Measurements from ENCODE around the gene GNA12.

DNA sequence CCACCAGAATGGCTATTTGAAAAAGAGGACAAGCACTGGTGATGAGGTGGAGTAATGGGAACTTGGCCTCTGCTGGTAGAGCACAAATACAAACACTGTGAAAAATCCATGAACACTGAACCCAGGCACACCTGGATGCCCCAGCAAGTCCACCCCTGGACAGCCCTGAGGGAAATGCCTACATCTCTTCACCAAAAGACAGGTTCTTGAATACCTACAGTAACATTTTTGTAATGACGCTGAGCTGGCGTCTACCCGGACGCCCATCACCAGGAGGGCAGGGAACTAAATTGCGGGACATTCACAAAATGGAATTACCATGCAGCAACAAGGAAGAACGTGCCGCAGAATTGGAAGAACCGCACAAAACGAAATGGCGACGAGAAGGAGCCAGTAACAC is 70.5 kb downstream of the GNA12 start:
- TF ChIP-seq EZH2 (IDR thresholded peaks at IDR 0.05; ENCODE audit: insufficient read depth, poor library complexity, severe bottlenecking) (no peak), EZH2phosphoT487 (IDR thresholded peaks at IDR 0.05; ENCODE audit: insufficient read depth, low read depth) (no peak)

Measured in GM23248 (cell line).